Activated CD8-positive, alpha-beta T cell treated with anti-CD3 and anti-CD28 coated beads for 36 hours (primary cell): ENCODE data around the gene C12orf57. TPM values are rescaled to one million over a fixed set of nuclear protein-coding genes. Genes with fewer than 3 reads are reported as not detected.

Experiments
- ATAC-seq: fragments of 200-7000 bp; cut with Tn5 transposase; one replicate; pipeline ENCODE4 v1.10.0; 2021; ENCODE audit warnings: mild to moderate bottlenecking, moderate library complexity
- CTCF ChIA-PET: fragments of 350-600 bp; sonication (Branson Sonifier 250); formaldehyde crosslinking; loops from one replicate; lab custom pipeline; 2021; ENCODE audit warnings: antibody characterized with exemption; lab: Charles Lee
- POLR2A ChIA-PET: fragments of 350-600 bp; sonication (Branson Sonifier 250); formaldehyde crosslinking; loops from one replicate; lab custom pipeline; 2021; ENCODE audit warnings: antibody characterized with exemption; lab: Charles Lee
- DNase-seq: peaks from one replicate; pipeline ENCODE4 v3.0.0-alpha.2; 2020
- H3K27ac Mint-ChIP-seq: one replicate; pipeline ENCODE4 v1.8.0; 2021; ENCODE audit warnings: mild to moderate bottlenecking, mixed read lengths
- H3K27me3 Mint-ChIP-seq: one replicate; pipeline ENCODE4 v1.8.0; 2021; ENCODE audit warnings: mixed read lengths
- H3K36me3 Mint-ChIP-seq: one replicate; pipeline ENCODE4 v1.8.0; 2021; ENCODE audit warnings: low read depth, mixed read lengths
- H3K4me1 Mint-ChIP-seq: one replicate; pipeline ENCODE4 v1.8.0; 2021; ENCODE audit warnings: low read depth, mixed read lengths
- H3K4me3 Mint-ChIP-seq: one replicate; pipeline ENCODE4 v1.8.0; 2021; ENCODE audit warnings: mild to moderate bottlenecking, moderate library complexity, mixed read lengths
- H3K9me3 Mint-ChIP-seq: one replicate; pipeline ENCODE4 v1.8.0; 2021; ENCODE audit warnings: mixed read lengths
- CTCF ChIP-seq: fragments of 200-600 bp; IDR thresholded peaks from one replicate; pipeline ENCODE4 v1.8.0; 2022; ENCODE audit warnings: antibody characterized with exemption, mild to moderate bottlenecking
- intact Hi-C: fragments of 100-400 bp; cut with micrococcal nuclease; formaldehyde crosslinking; loops from one replicate; pipeline ENCODE4 v1.10.0; 2022
- microRNA-seq: library from miRNA; unstranded; fragments of <30 nt; microRNA quantifications from one replicate; pipeline ENCODE4 v1.2.0, GENCODE V29; 2022; ENCODE audit warnings: borderline microRNAs expressed, borderline replicate concordance
- total RNA-seq, 2 experiments: library from RNA; stranded (reverse); gene quantifications; one replicate each; pipeline ENCODE4 v1.2.3, GENCODE V29; 2021

C12orf57 gene
- total RNA-seq, 2 experiments from 2014 or later = 226 to 244 TPM

DNA sequence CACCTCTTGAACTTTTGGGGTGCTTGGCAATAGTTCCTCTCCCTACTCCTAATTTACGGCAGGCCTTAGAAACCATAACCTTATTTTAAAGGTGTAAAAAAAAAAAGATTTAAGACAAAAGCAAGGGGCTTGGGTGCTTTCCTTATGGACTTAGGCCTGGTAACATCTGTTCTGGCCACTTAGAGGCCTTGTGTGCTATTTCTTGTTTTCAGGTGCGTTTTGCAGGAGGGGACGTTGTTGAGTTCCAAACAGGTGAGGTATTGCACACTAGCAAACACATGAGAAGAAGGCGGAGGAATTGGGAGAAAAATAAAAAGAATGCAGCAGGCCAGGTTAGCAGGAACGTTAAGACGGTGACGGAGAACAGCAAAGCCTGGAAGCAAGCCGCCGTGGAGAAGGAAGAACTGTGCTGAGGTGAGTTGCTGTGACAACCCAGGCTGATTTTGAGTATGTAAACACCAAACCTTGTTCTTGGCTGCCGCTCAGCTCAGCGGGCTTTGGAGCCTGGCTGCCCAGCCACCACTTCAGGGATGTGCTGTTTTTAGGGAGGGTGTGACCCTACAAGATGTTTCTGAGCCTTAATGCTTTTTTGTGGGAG lies 44.2 kb downstream of the C12orf57 start:
- Mint-ChIP-seq H3K4me3 (no peak overlapping the region), H3K27ac (no peak overlapping the region), H3K4me1 (no peaks in the 10 kb centered on the region), H3K27me3 (no peaks in the 10 kb centered on the region), H3K36me3 (peaks cover 22% of the 10 kb centered on the region), H3K9me3 (no peaks in the 10 kb centered on the region)
- no peak for ATAC-seq
- ChIA-PET POLR2A (interaction anchor here (1.1 kb wide), 1 partner anchor 23 kb away, joined by 3 read pairs; no protein-coding TSS in a partner anchor), CTCF (no interaction called here)
- DNase-seq = no peak
- intact Hi-C loops = no loop called here
- TF ChIP-seq CTCF = no peak

Small RNA genes lying within 50 kb of the gene (microRNA-seq; reads per million reads assigned to microRNA genes)
- 46.3 reads per million, percentile 56 among the genes with 10 or more reads in this experiment for gene MIR141
- gene MIR200C = 283 reads per million, percentile 79 among the genes with 10 or more reads in this experiment

Other genes starting within 250 kb of the C12orf57 start
- gene PIANP, start 243.2 kb upstream of the C12orf57 start, total RNA-seq = not detected
- 10 to 100 TPM; 35.9 to 38.8 TPM for gene COPS7A, start 220.0 kb upstream of the C12orf57 start, total RNA-seq
- 100 to 1,000 TPM; 149 to 151 TPM for gene MLF2, start 190.9 kb upstream of the C12orf57 start, total RNA-seq
- 10 to 100 TPM; 78.6 TPM for gene PTMS, start 177.7 kb upstream of the C12orf57 start, total RNA-seq
- gene LAG3, start 171.5 kb upstream of the C12orf57 start, total RNA-seq = 100 to 1,000 TPM; 264 to 268 TPM
- gene CD4, start 154.5 kb upstream of the C12orf57 start, total RNA-seq = 10 to 100 TPM; 11.1 to 14.1 TPM
- gene GPR162, start 122.2 kb upstream of the C12orf57 start, total RNA-seq = 1 to 10 TPM; 2.0 to 2.1 TPM
- 1 to 10 TPM; 2.1 to 2.3 TPM for gene P3H3, start 115.6 kb upstream of the C12orf57 start, total RNA-seq
- gene GNB3, start 103.1 kb upstream of the C12orf57 start, total RNA-seq = 1 to 10 TPM in 1 of 2 experiments, under 1 TPM in 1; 0.50 to 1.1 TPM
- gene CDCA3, start 92.7 kb upstream of the C12orf57 start, total RNA-seq = 10 to 100 TPM; 74.6 to 83.8 TPM
- gene USP5, start 91.9 kb upstream of the C12orf57 start, total RNA-seq = 100 to 1,000 TPM; 109 to 112 TPM
- gene TPI1, start 76.5 kb upstream of the C12orf57 start, total RNA-seq = 1,000 to 10,000 TPM; 1,714 to 1,776 TPM
- 1 to 10 TPM; 2.2 to 2.6 TPM for gene SPSB2, start 70.7 kb upstream of the C12orf57 start, total RNA-seq
- 1 to 10 TPM; 4.6 to 5.3 TPM for gene LRRC23, start 39.2 kb upstream of the C12orf57 start, total RNA-seq
- 100 to 1,000 TPM; 315 to 330 TPM for gene ENO2, start 29.4 kb upstream of the C12orf57 start, total RNA-seq
- 10 to 100 TPM; 26.4 to 28.5 TPM for gene ATN1, start 16.1 kb upstream of the C12orf57 start, total RNA-seq
- not detected for gene RNU7-1, start 206 bp upstream of the C12orf57 start, total RNA-seq
- gene PTPN6, start 7.3 kb downstream of the C12orf57 start, total RNA-seq = 100 to 1,000 TPM; 485 to 489 TPM
- gene PHB2, start 26.6 kb downstream of the C12orf57 start, total RNA-seq = 100 to 1,000 TPM; 419 to 428 TPM
- gene EMG1, start 26.9 kb downstream of the C12orf57 start, total RNA-seq = 10 to 100 TPM; 88.6 to 97.8 TPM
- 10 to 100 TPM; 17.3 to 18.1 TPM for gene LPCAT3, start 74.5 kb downstream of the C12orf57 start, total RNA-seq
- 1 to 10 TPM; 1.7 TPM for gene C1S, start 116.7 kb downstream of the C12orf57 start, total RNA-seq
- gene C1R, start 148.4 kb downstream of the C12orf57 start, total RNA-seq = 1 to 10 TPM in 1 of 2 experiments, under 1 TPM in 1; 0.97 to 2.4 TPM
- 10 to 100 TPM; 10.5 to 11.8 TPM for gene C1RL, start 165.2 kb downstream of the C12orf57 start, total RNA-seq
- not detected for gene RBP5, start 184.9 kb downstream of the C12orf57 start, total RNA-seq
- 10 to 100 TPM; 29.0 to 30.8 TPM for gene CLSTN3, start 186.3 kb downstream of the C12orf57 start, total RNA-seq
- gene PEX5, start 245.7 kb downstream of the C12orf57 start, total RNA-seq = 10 to 100 TPM; 39.0 to 41.8 TPM